Nephron (organoid): ENCODE results near the gene ANKLE2.
"Not testable (repeated sequence)": the region's sequence is repeated elsewhere in the genome, so short reads cannot be mapped to it uniquely, and the experiment has no call there.

Experiments
- H3K27ac Mint-ChIP-seq, 3 experiments: 2 replicates each; pipeline ENCODE4 v1.8.0; 2020; ENCODE audit warnings: mixed read lengths in 3 of 3, mild to moderate bottlenecking in 2 of 3, moderate library complexity in 1 of 3
- H3K27me3 Mint-ChIP-seq: 2 replicates; pipeline ENCODE4 v1.8.0; 2021; ENCODE audit warnings: low read depth, mild to moderate bottlenecking, moderate library complexity, mixed read lengths
- H3K36me3 Mint-ChIP-seq: 2 replicates; pipeline ENCODE4 v1.8.0; 2020; ENCODE audit warnings: low read depth, mixed read lengths
- H3K4me1 Mint-ChIP-seq: 2 replicates; pipeline ENCODE4 v1.8.0; 2020; ENCODE audit warnings: mixed read lengths
- H3K4me3 Mint-ChIP-seq, 3 experiments: 2 replicates each; pipeline ENCODE4 v1.8.0; 2020; ENCODE audit warnings: mild to moderate bottlenecking in 3 of 3, mixed read lengths in 3 of 3, moderate library complexity in 2 of 3
- H3K9me3 Mint-ChIP-seq: 2 replicates; pipeline ENCODE4 v1.8.0; 2020; ENCODE audit warnings: mixed read lengths
- CTCF ChIP-seq, 3 experiments: fragments of 200-600 bp; sonication (generic); IDR thresholded peaks; one replicate each; pipeline ENCODE4 v1.5.0; 2021; ENCODE audit warnings: antibody characterized with exemption in 3 of 3; ENCODE audit not compliant: unreplicated experiment in 3 of 3

ANKLE2 gene

DNA sequence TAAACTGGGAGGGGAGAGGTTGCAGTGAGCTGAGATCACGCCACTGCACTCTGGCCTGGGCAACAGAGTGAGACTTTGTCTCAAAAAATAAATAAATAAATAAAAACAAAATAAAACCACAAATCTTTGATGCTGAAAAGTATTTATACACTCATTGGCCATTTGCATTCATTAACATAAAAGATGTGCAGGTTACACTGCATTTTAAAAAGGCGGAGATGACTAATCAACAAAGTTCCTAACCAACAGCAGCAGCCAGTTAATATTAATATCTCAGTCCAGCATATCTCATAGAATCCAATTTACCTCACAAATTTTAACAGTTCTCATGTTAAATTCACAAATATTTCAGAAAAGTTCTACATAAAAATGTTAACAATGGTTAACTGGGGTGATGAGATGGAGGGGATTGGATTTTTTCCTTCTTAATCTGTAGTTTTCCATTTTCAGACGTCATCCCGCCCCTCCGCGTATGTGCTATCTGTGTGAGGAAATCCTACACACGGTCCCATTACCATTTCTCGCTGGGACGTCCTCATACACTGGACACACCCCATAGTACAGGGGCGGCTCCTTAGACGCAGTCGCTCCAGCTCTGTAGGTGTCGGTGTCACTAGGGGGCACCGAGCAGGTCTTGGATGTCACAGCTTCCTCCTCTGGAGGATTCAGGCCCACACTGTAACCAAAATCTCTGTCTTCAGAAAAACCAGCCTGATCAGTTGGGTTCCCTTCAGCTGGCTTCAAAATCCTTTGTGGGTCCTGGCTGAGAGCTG is 7.3 kb downstream of the ANKLE2 start:
- no peak overlapping the region for H3K4me3 Mint-ChIP-seq
- no peaks in the 10 kb centered on the region for H3K9me3 Mint-ChIP-seq
- H3K27ac Mint-ChIP-seq = no peak overlapping the region
- TF ChIP-seq CTCF (IDR thresholded peaks at IDR 0.05; ENCODE audit: unreplicated experiment in 3 of 3) = no peak
- no peaks in the 10 kb centered on the region for H3K27me3 Mint-ChIP-seq
- peaks cover 57% of the 10 kb centered on the region for H3K36me3 Mint-ChIP-seq
- H3K4me1 Mint-ChIP-seq = no peaks in the 10 kb centered on the region

DNA sequence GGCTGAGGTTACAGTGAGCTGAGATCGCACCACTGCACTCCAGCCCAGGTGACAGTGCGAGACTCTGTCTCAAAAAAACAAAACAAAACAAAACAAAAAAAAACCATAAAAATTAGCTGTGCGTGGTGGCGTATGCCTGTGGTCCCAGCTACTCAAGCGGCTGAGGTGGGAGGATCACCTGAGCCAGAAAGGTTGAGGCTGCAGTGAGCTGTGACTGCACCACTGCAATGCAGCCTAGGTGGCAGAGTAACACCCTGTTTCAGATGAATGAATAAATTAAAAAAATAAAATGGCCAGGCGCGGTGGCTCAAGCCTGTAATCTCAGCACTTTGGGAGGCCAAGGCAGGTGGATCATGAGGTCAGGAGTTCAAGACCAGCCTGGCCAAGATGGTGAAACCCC is 8.0 kb downstream of the ANKLE2 start:
- not testable (repeated sequence) for H3K9me3 Mint-ChIP-seq, H3K27me3 Mint-ChIP-seq, H3K4me3 Mint-ChIP-seq, H3K27ac Mint-ChIP-seq, H3K4me1 Mint-ChIP-seq
- peaks cover 59% of the 10 kb centered on the region for H3K36me3 Mint-ChIP-seq

DNA sequence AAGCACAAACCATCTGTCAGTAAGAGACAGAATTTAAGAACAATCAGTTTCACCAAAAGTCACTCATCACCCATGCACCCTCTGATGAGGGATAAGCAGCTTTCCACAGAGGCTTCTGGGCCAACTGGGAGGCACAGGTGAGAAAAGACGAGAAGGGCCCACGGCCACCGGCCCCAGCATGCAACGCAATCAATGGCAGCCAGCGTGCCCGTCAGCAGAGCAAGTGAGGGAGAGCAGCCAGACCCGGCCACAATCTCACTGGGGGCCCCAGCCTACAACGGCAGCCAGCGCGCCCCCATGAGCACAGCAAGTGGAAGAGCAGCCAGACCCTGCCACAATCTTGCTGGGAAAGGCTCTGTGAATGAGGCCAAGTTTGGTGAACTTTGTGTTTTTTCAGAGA is 13.3 kb downstream of the ANKLE2 start:
- no peak overlapping the region for H3K27ac Mint-ChIP-seq
- no peak overlapping the region for H3K4me3 Mint-ChIP-seq
- no peaks in the 10 kb centered on the region for H3K9me3 Mint-ChIP-seq
- no peaks in the 10 kb centered on the region for H3K4me1 Mint-ChIP-seq
- H3K36me3 Mint-ChIP-seq = peaks cover 81% of the 10 kb centered on the region
- no peak for TF ChIP-seq CTCF (IDR thresholded peaks at IDR 0.05; ENCODE audit: unreplicated experiment in 3 of 3)
- no peaks in the 10 kb centered on the region for H3K27me3 Mint-ChIP-seq

GRCh38 chr12:132747896-132748295 is 13.7 kb downstream of the ANKLE2 start:
- Mint-ChIP-seq H3K4me1 (no peaks in the 10 kb centered on the region), H3K4me3 (no peak overlapping the region), H3K36me3 (peaks cover 81% of the 10 kb centered on the region), H3K27ac (no peak overlapping the region), H3K9me3 (no peaks in the 10 kb centered on the region), H3K27me3 (no peaks in the 10 kb centered on the region)
- TF ChIP-seq CTCF (IDR thresholded peaks at IDR 0.05; ENCODE audit: unreplicated experiment in 3 of 3) = no peak

GRCh38 chr12:132747395-132747794 is 14.2 kb downstream of the ANKLE2 start:
- Mint-ChIP-seq H3K36me3 (peaks cover 81% of the 10 kb centered on the region), H3K4me1 (no peaks in the 10 kb centered on the region), H3K27ac (no peak overlapping the region), H3K27me3 (no peaks in the 10 kb centered on the region), H3K9me3 (no peaks in the 10 kb centered on the region), H3K4me3 (no peak overlapping the region)
- no peak for TF ChIP-seq CTCF (IDR thresholded peaks at IDR 0.05; ENCODE audit: unreplicated experiment in 3 of 3)

- peaks cover 82% of the 10 kb centered on the region for H3K36me3 Mint-ChIP-seq
- no peak overlapping the region for H3K4me3 Mint-ChIP-seq
- no peaks in the 10 kb centered on the region for H3K27me3 Mint-ChIP-seq
- H3K9me3 Mint-ChIP-seq = no peaks in the 10 kb centered on the region
- no peak overlapping the region for H3K27ac Mint-ChIP-seq
- H3K4me1 Mint-ChIP-seq = no peaks in the 10 kb centered on the region
- no peak for TF ChIP-seq CTCF (IDR thresholded peaks at IDR 0.05; ENCODE audit: unreplicated experiment in 3 of 3)
Observed at GRCh38 chr12:132746613-132747012, 15.0 kb downstream of the ANKLE2 start.
